ENCODE measurements around the gene CAPN5.

CAPN5 gene

DNA sequence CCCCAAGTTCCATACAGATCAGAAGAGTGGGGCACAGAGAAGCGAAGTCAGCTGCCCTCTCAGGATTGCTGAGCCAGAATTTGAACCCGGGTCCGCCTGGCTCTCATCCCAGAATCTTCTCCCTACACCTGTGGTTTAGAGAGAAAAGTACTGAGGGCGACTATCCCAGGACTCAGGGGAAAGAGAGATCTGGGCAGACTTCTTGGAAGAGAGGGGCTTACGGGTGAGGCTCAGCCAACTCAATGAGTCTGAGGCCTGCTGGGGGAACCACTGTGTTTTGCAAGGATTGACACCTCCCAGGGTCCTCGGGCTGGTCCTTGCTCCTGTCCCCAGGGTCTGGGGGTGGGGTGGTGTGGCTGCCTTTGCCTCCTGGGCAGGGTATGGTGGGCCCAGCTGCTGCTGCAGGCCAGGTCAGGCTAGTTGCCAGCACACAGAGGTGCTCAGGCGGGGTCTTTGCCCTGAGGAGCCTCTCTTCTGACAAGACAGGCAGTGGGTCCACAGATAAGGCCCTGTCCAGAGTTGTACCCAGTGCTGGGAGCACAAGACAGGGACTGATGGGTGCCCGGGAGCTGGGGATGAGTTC lies 1.2 kb downstream of the CAPN5 start:
- no peak for DNase-seq

DNA sequence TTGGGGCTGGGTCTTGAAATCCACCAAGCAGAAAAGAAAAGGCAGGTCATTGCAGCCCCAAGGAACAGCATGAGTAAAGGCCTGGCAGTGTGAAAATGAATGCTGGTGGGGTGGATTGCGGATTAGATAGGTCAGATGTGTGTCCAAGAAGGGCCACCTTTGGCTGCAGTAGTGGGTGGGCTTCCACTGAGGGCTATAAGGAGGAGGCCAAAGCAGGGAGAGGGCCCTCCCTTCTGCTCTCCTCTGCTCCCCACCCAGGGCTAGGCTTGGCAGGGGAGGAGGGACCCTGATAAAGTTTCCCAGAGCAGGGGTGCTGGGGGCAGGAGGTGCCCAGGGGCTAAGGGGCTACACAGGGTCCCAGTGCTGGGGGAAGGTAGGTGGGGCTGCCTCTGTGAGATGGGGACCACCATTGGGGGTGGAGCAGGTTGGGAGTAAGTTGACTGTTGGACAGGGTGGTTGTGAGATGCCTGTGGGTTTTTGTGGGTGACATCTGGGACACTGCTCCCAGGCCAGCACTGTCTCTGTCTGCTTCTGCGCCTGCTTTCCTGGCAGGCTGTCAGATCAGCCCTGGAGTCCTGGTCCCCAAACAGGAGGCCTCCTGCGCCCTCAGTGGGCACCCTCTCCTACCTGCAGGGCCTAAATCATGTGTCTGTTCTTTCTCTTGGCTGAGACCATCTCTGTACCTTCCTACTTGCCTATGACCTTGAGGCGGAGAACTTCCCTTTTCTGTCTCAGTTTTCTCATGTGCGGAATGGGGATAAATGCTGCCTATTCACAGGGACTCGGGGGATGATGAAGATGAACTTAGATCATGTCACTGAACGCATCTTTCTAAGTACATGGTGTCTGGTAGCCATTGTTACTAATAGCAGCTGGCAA lies 1.9 kb downstream of the CAPN5 start:
- DNase-seq, result no peak

DNA sequence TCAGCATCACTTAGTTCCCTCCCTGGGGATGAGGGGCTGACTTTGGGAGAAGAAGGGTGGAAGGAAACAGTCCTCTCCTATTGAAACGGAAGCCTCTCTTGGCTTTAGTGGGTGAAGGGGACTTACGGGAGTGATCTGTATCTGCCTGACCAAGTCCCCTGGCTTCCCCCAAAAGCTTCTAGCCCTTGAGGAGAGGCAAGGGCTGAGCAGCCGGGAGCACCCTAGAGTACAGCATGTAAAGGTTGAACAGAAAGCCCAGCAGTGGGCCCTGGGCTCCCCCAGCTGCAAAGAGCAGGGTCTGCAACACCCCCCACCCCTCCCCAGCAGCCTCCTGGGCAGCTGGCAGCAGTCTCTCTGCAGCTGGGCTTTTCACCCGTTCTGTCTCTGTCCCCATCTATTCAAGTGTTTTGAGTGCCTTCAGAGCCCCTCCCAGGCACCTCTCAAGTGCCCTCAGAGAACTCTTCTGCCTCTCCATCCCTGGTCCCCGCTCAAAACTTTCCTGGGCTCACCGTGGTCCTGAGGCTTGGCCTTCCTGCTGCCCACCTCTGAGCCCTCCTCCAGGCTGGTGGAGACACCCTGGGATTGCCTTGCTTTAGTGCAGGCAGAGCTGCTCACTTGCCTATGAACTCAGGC lies 2.7 kb downstream of the CAPN5 start:
- DNase-seq, result peak; percentile 16 to 51

DNA sequence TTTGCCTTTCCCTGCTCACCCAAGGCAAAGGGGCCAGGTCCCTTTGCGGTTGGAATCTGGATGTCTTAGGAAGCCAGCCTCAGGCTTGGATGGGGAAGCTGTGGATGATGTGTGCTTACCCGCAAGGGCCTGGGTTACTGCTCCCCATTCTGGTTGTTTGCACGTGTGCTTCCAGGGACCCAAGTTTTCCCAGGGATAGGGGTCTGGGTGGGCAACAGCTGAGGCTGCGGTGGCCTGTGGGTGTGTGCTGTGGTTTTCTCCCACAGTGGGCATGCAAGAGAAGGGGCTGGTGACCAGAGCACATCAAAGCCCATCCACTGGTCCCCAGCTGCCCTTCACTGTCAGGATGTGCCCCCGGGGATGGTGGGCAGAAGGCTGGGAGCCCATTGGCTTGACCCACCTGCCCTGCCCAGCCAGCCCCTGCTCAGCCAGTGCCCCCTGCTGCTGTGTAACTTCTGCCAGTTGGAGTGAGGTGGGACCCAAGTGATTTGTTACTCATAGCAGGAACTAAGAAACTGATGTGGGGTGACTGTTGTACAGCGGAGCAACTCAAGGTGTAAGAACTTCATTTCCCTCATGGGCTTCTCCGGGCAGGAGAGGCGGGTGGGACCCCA lies 3.3 kb downstream of the CAPN5 start:
- no peak for DNase-seq

DNA sequence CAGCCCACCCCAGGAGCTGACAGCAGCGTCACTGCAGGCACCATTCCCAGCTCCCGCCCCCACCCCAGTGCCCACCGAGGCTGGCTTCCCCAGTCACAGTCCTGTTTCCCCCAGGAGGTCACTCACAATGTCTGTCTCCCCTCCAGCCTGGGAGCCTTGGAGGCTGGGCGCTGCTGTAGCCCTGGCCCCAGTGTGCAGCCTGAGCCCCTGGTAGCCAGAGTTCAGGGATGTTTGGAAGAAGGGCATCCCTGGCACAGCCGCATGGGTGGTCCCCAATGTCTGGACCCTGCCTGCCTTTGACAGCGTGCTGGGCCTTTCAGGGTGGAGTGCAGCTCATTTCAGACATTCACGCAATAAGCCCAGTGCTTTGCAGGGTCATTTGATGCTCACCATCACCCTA lies 4.3 kb downstream of the CAPN5 start:
- DNase-seq, result no peak

DNA sequence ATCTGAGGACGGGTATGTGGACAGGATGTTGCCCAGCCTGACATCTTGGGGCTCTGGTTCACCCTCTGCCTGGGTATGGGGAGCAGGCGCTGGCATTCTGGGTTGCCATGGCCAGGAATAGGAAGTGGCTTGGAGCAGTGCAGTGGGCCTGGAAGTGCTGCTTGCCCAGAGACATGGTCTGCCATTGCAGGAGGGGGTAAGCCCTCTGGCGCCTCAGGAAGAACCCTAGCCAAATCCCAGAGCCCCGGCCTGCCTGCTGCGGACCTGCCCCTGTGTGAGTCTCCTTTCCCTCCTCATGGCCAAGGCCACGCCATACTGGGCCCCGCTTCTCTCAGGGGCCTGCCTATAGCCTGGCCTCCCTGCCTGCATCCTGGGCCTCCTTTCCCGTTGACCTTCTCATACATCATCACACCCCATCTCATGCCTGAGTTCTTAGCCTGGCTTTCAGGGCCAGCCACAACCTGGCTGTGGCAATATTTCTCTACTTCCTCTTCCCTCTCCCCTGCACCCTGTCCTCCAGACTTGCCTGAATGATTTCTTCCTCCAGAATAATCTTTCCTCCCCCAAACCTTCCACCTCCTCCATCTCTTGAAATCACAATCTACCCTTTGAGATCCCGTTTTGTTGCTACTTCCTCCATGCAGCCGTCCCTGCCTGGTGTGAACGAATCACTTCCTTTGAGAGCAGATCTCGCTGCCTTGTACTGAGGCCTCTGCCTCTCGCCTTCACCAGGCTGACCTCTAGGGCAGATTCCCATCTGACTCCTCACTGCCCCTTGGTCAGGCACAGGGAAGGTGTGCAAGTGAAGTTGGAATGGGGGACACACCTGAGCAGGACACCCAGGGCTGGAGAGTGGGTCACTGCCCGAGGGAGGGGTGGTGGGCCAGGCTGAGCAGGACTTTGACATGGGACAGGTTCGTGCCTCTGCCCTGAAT lies 5.2 kb downstream of the CAPN5 start:
- no peak for DNase-seq

DNA sequence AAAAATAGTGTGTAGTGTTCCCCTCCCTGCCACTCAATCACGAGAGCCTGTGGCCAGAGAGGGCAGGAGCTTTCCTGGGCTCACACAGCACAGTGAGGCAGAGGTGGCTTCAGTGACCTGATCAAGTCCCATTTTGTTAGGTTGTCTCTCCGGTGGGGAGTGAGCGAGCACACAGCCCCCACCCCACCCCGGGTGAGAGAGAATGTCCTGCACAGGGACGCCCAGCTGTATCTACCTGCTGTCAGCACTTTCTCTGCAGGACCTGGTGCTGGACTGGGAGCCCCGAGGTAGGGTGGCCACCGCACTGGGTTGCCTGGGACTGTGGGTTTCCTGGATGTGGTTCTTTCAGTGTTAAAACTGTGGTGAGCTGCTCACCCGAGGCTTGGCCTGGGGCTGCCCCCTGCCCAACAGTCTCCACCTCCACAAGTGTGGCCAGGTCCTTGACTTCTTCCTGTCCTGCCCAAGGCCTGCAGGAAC lies 6.1 kb downstream of the CAPN5 start:
- DNase-seq, result no peak

DNA sequence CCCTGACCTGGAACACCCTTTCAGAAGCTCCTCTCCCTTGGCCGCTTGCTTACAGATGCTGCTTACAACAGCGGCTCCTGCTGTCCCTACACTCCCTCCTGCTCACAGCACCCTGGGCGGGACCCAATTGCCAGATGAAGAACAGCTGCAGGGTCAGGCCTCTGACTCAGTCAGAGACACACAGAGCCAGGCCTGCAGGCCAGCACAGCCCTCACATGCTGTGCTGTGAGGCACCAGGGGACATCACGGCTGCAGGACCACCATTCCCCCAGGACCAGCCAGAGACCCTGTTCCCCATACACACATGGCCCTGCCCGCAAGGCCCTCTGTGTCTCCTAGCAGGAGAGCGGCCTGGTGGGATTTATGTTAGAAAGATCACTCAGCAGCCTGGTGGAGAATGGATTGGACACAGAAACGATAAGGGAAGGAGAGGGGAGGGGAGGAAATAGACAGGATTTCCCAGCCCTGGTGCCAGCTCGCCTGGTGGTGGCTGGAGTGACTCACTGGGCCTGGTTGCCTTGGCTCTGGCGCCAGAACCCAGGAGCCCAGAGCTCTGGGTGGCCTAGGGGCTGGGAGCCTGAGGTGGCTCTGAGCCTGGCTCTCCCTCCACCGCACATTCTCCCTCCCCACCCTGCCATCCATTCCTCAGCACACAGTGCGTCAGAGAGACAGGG lies 6.7 kb downstream of the CAPN5 start:
- no peak for DNase-seq

DNA sequence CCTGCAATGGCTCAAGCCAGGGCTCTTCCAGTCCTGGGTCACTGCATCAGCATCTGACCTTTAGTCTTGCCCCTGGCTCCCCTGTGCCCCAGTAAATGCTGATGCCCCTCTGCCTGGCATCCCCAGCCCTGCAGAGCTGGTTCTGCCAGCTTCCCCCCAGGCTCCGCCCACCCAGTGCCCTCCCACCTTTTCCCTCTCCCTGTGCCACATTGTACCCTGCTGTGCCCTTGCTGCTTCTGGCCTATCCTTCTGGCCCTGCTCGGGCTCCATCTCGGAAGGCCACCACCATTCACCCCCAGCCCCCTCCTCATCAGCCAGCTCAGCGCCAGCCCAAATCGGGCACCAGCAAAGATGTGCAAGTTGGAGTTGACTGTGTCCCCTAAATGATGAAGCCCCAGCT lies 7.4 kb downstream of the CAPN5 start:
- no peak for DNase-seq

DNA sequence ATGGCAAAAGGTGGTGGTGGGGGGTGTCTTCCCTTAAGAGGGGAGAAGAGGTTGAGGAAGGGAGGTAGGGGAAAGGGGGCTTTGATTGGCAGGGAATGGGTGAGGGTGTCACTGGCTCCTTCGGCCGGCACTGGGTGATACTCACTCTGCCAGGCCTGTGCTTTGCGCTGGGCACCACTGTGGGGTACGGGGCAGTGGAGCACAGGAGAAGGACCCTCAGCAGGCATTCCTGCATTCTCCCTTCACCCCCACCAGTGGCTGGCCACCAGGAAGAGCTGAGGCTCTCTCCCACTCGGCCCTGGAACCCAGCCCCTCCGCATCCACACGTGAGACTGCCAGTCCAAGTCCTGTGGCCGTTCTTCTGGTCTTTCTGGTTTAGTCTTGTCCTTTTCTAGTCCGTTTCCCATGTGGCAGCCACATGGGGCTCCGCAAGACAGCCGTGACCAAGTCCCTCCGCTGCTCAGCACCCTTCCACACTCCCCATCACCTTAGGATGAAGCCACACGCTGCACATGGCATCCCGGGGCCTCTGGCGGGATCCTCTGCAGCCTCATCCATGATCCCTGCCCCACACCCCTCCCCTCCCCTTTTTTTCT lies 8.0 kb downstream of the CAPN5 start:
- DNase-seq, result no peak

DNA sequence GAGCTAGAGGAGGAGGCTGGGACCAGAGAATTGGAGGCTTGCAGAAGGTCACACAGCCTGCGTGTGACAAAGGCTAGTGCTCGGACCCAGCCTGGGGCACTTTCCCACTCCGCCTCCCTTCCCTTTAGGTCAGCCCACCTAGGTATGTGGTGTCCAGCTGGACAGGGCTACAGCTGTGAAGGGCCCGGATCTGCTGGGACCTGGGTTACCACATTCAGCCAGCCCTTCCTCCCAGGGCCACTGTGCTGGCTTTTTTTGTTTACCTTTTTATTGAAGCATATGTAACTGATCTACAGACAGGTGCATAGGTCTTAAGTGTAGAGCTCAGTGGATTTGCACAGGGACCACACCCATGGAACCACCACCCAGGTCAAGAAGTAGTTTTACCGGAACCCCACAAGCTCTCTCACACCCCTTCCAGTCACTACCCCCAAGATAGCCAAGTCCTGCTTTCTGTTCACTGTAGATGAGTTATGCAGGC lies 8.7 kb downstream of the CAPN5 start:
- DNase-seq, result no peak

DNA sequence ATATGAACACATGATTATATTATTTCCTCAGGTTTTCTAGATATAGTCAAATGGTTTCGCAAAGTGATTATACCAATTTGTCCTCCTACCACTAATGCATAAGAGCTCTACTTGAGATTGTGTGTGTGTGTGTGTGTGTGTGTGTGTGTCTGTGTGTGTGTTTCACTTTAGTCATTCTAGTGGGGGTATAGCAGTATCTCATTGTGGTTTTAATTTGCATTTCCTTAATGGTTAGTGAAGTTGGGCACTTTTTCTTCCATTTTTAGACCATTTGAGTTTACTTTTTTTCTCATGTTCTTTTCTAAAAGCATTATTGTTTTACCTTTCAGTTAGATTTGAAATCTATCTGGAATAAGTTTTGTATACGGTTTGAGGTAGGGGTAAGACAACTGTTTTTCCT lies 12.9 kb downstream of the CAPN5 start:
- no peak for DNase-seq

DNA sequence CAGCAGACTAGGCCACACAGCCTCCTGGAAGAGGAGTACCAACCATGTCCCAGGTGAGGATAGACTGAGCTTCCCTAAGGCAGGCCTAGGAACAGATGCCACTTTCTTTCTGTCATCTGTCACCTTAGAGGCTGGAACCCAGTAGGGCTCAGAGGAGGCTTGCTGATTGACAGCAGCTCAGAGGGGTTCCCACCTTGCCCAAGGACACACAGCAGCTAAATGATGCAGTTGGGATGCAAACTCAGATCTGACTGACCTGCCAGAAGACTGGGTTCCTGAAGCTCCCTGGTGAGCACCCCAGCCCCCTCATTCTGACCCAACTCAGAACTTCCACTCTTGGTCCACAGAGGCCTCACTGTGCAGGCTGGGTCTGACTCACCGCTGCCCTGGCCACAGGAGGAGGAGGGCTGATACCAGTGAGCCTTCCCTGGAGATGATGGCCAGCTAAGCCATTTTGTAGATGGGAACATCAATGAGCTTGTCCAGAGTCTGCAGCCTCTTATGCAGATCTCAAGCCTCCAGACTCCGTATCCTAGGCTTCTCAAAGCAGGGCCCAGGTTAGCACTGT lies 14.0 kb downstream of the CAPN5 start:
- no peak for DNase-seq

DNA sequence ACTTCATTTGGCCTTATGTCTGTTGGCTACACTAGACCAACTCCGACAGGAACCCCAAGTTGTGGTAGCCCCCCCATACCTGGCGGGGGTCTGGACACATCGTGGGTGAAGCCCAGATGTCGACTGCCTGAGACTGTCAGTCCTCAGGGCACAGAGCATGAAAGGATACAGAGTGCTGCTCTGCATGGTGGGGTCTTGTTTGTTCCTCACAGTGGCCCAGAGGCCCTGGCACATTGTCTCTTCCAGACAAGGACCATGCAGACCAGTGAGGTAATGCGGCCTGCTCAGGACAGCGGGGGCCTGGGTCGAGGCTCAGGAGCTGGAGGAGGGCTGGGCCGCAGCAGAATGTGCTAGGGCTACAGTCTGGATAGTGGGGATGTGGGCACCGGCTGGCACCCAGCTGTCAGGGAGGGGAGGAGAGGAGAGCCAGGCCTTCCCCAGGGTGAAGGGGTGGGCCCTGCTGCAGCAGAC lies 14.6 kb downstream of the CAPN5 start:
- DNase-seq, result no peak

DNA sequence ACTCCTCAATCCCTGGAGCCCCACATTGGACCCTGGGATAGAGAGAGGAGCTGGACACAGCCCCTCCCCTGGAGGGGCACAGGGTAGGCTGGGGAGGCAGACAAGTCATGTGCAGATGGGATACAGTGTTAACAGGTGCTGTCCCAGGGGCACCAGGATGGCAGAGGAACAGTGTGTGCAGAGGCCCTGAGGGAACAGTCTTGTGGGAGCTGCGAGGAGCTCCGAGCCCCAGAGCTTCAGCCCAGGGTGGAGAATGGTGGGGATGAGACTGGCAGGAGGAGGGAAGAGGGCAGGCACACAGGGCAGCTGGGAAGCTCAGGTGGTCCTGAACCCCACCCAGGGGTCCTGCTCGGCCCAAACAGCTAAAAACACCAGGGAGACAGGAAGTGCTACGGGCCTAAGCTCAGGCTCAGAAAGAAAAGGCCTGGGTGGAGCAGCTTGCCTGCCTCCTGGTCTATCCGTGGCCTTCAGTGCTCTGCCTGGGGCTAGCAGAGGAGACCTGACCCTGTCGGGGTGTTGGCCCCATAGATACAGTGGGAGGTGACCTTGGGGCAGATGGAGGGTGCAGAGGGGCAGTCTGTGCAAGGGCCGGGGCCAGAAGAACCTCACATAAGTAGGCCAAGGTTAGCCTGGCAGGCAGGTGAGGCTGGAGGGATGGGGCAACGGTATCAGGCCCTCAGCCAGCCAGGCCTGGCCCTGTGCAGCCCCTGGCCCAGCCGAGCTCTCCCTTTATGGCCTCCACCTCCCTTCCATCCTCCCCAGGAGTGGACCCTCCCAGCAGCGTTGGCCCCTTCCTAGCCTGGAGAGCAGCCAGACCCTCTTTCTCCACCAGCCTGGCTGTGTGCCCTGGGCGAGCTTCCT lies 15.4 kb downstream of the CAPN5 start:
- no peak for DNase-seq

DNA sequence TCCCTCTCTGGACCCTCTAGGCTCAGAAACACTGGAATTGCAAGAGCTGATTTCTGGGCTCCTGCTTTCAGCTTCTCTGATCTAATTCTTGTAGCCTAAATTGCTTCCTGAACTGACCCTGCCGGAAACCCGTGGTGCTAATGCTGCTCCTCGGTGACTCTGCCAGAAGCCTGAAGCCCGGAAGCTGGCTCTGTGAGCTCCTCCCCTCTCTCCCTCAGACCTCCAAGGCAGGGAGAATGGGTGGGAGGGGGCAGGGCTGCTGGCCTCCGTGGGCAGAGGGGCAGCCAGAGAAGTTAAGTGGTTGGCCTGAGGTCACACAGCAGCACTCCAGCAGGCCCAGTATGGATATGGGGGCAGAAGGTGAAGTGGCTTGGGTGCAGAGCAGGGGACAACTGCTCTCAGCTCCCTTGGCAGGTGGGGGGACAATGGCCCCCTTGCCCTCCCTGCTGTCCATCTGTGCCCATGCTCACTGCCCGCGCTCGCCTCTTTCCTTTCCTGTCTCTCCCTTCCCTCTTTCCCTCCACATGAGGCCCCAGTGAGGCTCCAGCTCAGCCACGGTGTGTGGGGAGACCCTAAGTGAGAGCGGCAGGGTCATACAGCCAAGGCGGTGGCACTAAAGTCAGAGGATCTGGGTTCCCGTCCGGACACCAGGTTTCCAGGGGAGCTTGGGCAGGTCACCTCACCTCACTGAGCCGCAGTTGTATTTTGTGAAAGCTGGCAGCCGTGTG lies 16.2 kb downstream of the CAPN5 start:
- no peak for DNase-seq

DNA sequence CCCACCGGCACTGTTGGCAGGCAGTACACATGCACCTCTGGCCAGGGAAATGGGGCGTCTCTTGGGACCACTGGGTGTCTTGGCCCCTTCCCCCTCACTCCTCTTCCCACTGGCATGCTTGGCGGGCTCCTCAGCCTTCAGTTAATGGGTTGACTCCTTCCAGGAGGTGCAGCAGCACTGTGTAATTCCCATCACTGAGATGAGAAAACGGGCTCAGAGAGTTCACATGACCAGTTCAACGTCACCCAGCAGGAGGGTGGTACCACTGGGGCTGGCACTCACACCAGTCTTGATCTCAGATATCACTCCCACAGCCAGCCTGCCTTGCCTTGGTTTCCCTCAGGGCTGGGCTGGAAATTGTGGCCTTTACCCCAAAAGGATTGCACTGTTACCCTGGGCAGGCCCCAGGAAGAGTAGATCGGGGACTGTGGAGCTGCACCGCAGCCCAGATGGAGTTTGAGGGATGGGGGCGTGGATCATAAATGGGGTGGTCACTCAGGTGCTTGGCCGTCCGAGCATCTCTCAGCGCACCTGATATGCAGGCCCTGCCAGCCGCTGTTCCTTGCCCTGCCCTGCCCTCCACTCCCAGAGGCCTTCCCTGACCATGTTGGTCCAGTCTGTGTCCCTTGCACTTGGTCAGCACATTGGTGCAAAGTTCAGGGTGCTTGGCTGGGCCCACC lies 16.9 kb downstream of the CAPN5 start:
- no peak for DNase-seq

DNA sequence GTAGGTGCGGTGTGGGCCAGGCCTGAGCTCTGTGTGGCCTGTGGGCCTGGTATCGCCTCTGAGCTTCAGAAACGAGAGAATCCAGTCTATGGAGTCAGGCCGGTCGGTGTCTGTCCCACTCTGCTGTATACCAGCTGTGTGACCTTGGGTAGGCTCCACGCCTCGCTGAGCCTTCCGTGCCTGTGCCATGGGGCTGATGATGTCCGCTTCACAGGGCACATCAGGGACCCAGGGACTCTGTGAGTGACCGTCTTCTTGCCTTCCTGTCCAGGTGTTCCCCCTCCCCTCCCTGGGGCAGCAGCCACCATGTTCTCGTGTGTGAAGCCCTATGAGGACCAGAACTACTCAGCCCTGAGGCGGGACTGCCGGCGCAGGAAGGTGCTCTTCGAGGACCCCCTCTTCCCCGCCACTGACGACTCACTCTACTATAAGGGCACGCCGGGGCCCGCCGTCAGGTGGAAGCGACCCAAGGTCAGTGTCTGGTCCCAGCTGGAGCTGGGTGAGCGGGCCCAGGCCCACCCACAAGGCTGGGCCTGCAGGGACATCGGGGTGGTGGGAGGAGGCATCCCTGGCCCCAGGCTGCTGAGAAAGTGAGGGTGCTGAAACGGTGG lies 17.9 kb downstream of the CAPN5 start:
- DNase-seq, result no peak

Data from NCI-H187 (cell line).